ENCODE measurements around the gene NBAS.

DNA sequence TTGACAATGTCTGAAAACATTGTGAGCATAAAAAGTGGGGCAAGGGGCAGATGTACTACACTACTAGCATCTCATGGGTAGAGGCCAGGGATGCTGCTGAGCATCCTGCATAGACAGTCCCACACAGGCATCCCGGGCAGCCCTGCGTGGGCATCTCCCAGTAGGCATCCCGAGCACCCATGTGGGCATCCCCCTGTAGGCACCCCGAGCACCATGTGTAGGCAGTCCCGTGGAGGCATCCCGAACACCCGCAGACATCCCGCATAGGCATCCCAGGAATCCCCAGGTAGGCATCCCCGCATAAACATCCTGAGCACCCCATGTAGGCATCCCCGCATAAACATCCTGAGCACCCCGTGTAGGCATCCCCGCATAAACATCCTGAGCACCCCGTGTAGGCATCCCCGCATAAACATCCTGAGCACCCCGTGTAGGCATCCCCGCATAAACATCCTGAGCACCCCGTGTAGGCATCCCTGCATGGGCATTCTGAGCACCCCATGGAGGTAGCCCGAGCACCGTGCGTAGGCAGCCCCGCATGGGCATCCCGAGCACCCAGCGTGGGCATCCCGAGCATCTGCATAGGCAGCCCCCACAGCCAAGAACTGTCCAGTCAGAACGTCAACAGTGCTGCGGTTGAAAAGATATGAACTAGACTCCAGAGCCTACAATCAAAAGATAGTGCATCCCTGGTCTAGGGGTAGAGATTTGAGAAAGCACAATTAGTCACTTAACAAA, 273.5 kb downstream of the NBAS start:
- TF ChIP-seq CTCF (conservative IDR thresholded peaks at IDR 0.05 in 1 of 2, IDR thresholded peaks at IDR 0.05 in 1 of 2; ENCODE audit: low read depth in 1 of 2, low read length in 2 of 2) (no peak), EZH2 (IDR thresholded peaks at IDR 0.05; ENCODE audit: low read length, missing control alignments) (no peak)
